CD14-positive monocyte (primary cell): Measurements from ENCODE around the gene ADAMTS18. TPM values are rescaled to one million over a fixed set of nuclear protein-coding genes. Genes with fewer than 3 reads are reported as not detected.

Experiments
- DNase-seq, 3 donors: peaks; one replicate each; pipeline ENCODE4 v3.0.0-alpha.2; 2011 to 2022
- H2AFZ ChIP-seq: 2 replicates; pipeline ENCODE4 v1.6.0; 2012; ENCODE audit warnings: mild to moderate bottlenecking, low read depth, low read length, inconsistent platforms; ENCODE audit not compliant: insufficient read depth, poor library complexity, severe bottlenecking
- H3K27ac ChIP-seq, 2 donors: 1 replicate in 1 of 2; 2 replicates in 1 of 2; pipeline ENCODE4 v1.5.1; 2012 to 2013; ENCODE audit warnings: low read length in 2 of 2, control low read depth in 1 of 2, inconsistent platforms in 1 of 2, low read depth in 1 of 2, mild to moderate bottlenecking in 1 of 2
- H3K27me3 ChIP-seq, 2 donors: one replicate each; pipeline versions ENCODE4 v1.6.0 to v1.6.1; 2011 to 2013; ENCODE audit warnings: low read length in 2 of 2; ENCODE audit not compliant: control insufficient read depth in 2 of 2, insufficient read depth in 2 of 2
- H3K36me3 ChIP-seq, 2 donors: replicated peaks in 1 of 2; 1 replicate in 1 of 2; 2 replicates in 1 of 2; pipeline versions ENCODE4 v1.5.1 to v1.6.1; 2012 to 2013; ENCODE audit warnings: low read length in 2 of 2, control low read depth in 1 of 2, inconsistent platforms in 1 of 2, mild to moderate bottlenecking in 1 of 2; ENCODE audit not compliant: insufficient read depth in 2 of 2, control insufficient read depth in 1 of 2
- H3K4me1 ChIP-seq, 2 donors: 1 replicate in 1 of 2; 2 replicates in 1 of 2; pipeline versions ENCODE4 v1.5.1 to v1.6.1; 2012 to 2013; ENCODE audit warnings: low read length in 2 of 2, control low read depth in 1 of 2, inconsistent platforms in 1 of 2, mild to moderate bottlenecking in 1 of 2, moderate library complexity in 1 of 2; ENCODE audit not compliant: insufficient read depth in 2 of 2, control insufficient read depth in 1 of 2
- H3K4me2 ChIP-seq: replicated peaks from 2 replicates; pipeline ENCODE3; 2012; ENCODE audit warnings: low read length, moderate library complexity, mild to moderate bottlenecking; ENCODE audit not compliant: poor library complexity, severe bottlenecking; ENCODE audit errors: extremely low read depth
- H3K4me3 ChIP-seq, 3 experiments: fragments of 200-600 bp in 1 of 3; sonication (generic) in 1 of 3; replicated peaks in 1 of 3; 1 replicate in 2 of 3; 2 replicates in 1 of 3; pipeline ENCODE4 v1.5.1; 2011 to 2013; ENCODE audit warnings: low read length in 3 of 3, mild to moderate bottlenecking in 3 of 3, control low read depth in 2 of 3, low read depth in 2 of 3, inconsistent platforms in 1 of 3, moderate library complexity in 1 of 3
- H3K79me2 ChIP-seq: 2 replicates; pipeline ENCODE4 v1.6.0; 2012; ENCODE audit warnings: mild to moderate bottlenecking, control low read depth, inconsistent platforms, low read length, moderate library complexity; ENCODE audit not compliant: insufficient read depth
- H3K9ac ChIP-seq: 2 replicates; pipeline ENCODE4 v1.6.0; 2017; ENCODE audit warnings: low read length, mild to moderate bottlenecking; ENCODE audit not compliant: insufficient read depth, poor library complexity, severe bottlenecking
- H3K9me3 ChIP-seq, 2 donors: replicated peaks in 1 of 2; 1 replicate in 1 of 2; 2 replicates in 1 of 2; pipeline versions ENCODE4 v1.5.1 to v1.6.1; 2012 to 2013; ENCODE audit warnings: low read length in 2 of 2, control low read depth in 1 of 2; ENCODE audit not compliant: control insufficient read depth in 1 of 2, insufficient read depth in 1 of 2
- H4K20me1 ChIP-seq: 2 replicates; pipeline ENCODE4 v1.6.0; 2012; ENCODE audit warnings: mild to moderate bottlenecking, low read length, control low read depth, moderate library complexity; ENCODE audit not compliant: insufficient read depth
- H3K27ac Mint-ChIP-seq, 7 donors: one replicate each; pipeline ENCODE4 v1.8.0; 2020; ENCODE audit warnings: mild to moderate bottlenecking in 7 of 7, mixed read lengths in 7 of 7, moderate library complexity in 6 of 7, inconsistent platforms in 2 of 7
- H3K27me3 Mint-ChIP-seq, 3 donors: one replicate each; pipeline ENCODE4 v1.8.0; 2021 to 2022; ENCODE audit warnings: low read depth in 3 of 3, mild to moderate bottlenecking in 3 of 3, mixed read lengths in 3 of 3, moderate library complexity in 3 of 3, inconsistent platforms in 1 of 3
- H3K36me3 Mint-ChIP-seq, 2 donors: one replicate each; pipeline ENCODE4 v1.8.0; 2020; ENCODE audit warnings: mixed read lengths in 2 of 2, inconsistent platforms in 1 of 2, mild to moderate bottlenecking in 1 of 2
- H3K4me1 Mint-ChIP-seq: one replicate; pipeline ENCODE4 v1.8.0; 2020; ENCODE audit warnings: mild to moderate bottlenecking, mixed read lengths
- H3K4me3 Mint-ChIP-seq, 2 donors: one replicate each; pipeline ENCODE4 v1.8.0; 2020; ENCODE audit warnings: mild to moderate bottlenecking in 2 of 2, mixed read lengths in 2 of 2, moderate library complexity in 1 of 2
- H3K9me3 Mint-ChIP-seq, 7 donors: one replicate each; pipeline ENCODE4 v1.8.0; 2020 to 2022; ENCODE audit warnings: mixed read lengths in 7 of 7, mild to moderate bottlenecking in 6 of 7, moderate library complexity in 6 of 7, inconsistent platforms in 2 of 7
- CTCF ChIP-seq: fragments of 200-600 bp; IDR thresholded peaks from one replicate; pipeline ENCODE4 v1.8.0; 2022; ENCODE audit warnings: antibody characterized with exemption, mild to moderate bottlenecking
- WGBS: methylation state at CpG from one replicate; pipeline ENCODE4 v1.1.5; 2013; ENCODE audit warnings: missing lambda C conversion rate; ENCODE audit not compliant: insufficient coverage; 5-methylcytosine and 5-hydroxymethylcytosine counted together
- intact Hi-C, 2 donors: fragments of 100-400 bp; cut with micrococcal nuclease; formaldehyde crosslinking; loops; one replicate each; pipeline versions ENCODE4 v1.15.0 to v1.15.1; 2023
- polyA plus RNA-seq, 3 donors: library from polyadenylated mRNA; depleted of rRNA in 1 of 3; unstranded in 2 of 3; stranded (reverse) in 1 of 3; fragments of 300-500 nt in 2 of 3; fragments of >200 nt in 1 of 3; fragmentation: Illumina TruSeq in 2 of 3; gene quantifications; 1 replicate in 2 of 3; 2 replicates in 1 of 3; pipeline ENCODE4 v1.2.3, GENCODE V29; 2012 to 2021

The ADAMTS18 gene
- polyA plus RNA-seq, 3 donors, result not detected

- no peak overlapping the region for H3K27ac Mint-ChIP-seq
- no peak for TF ChIP-seq CTCF
- H3K36me3 ChIP-seq, result no peaks in the 10 kb centered on the region
- H4K20me1 ChIP-seq, result no peaks in the 10 kb centered on the region
- no peaks in the 10 kb centered on the region for H3K4me1 ChIP-seq
- no peaks in the 10 kb centered on the region for H3K79me2 ChIP-seq
- H3K9ac ChIP-seq, result no peak overlapping the region
- WGBS, result 76% methylated on average over 3 of the region's 3 CpGs
- no peak overlapping the region for H3K27ac ChIP-seq
- H3K4me3 Mint-ChIP-seq, result no peak overlapping the region
- H3K9me3 ChIP-seq, result no peaks in the 10 kb centered on the region
- intact Hi-C loops, result no loop called here
- no peak overlapping the region for H2AFZ ChIP-seq
- DNase-seq, result no peak
- H3K9me3 Mint-ChIP-seq, result peaks cover 0 to 12% (median 2%) of the 10 kb centered on the region in 7 donors
- no peaks in the 10 kb centered on the region for H3K36me3 Mint-ChIP-seq
- H3K4me3 ChIP-seq, result no peak overlapping the region
- no peaks in the 10 kb centered on the region for H3K4me1 Mint-ChIP-seq
- no peaks in the 10 kb centered on the region for H3K27me3 ChIP-seq
- H3K4me2 ChIP-seq, result no peak overlapping the region
- H3K27me3 Mint-ChIP-seq, result peaks cover 0 to 2% (median 0%) of the 10 kb centered on the region in 3 donors
These were observed 47.0 kb downstream of the ADAMTS18 start for GRCh38 chr16:77387815-77388209.

- no peak for DNase-seq
- H3K36me3 ChIP-seq, result no peaks in the 10 kb centered on the region
- no peak overlapping the region for H3K27ac Mint-ChIP-seq
- no peaks in the 10 kb centered on the region for H3K9me3 ChIP-seq
- TF ChIP-seq CTCF, result no peak
- 76% methylated on average over 3 of the region's 9 CpGs for WGBS
- no peaks in the 10 kb centered on the region for H4K20me1 ChIP-seq
- intact Hi-C loops, result no loop called here
- H3K27me3 Mint-ChIP-seq, result peaks cover 0 to 2% (median 0%) of the 10 kb centered on the region in 3 donors
- H3K27me3 ChIP-seq, result no peaks in the 10 kb centered on the region
- H2AFZ ChIP-seq, result no peak overlapping the region
- no peaks in the 10 kb centered on the region for H3K4me1 Mint-ChIP-seq
- H3K9ac ChIP-seq, result no peak overlapping the region
- H3K4me2 ChIP-seq, result no peak overlapping the region
- H3K9me3 Mint-ChIP-seq, result peaks cover 0 to 10% (median 2%) of the 10 kb centered on the region in 7 donors
- no peak overlapping the region for H3K27ac ChIP-seq
- H3K79me2 ChIP-seq, result no peaks in the 10 kb centered on the region
- no peaks in the 10 kb centered on the region for H3K4me1 ChIP-seq
- no peak overlapping the region for H3K4me3 ChIP-seq
- H3K36me3 Mint-ChIP-seq, result no peaks in the 10 kb centered on the region
- no peak overlapping the region for H3K4me3 Mint-ChIP-seq
These were observed 47.7 kb downstream of the ADAMTS18 start for GRCh38 chr16:77386831-77387814.
